GM12864 (cell line): ENCODE data around the gene CEND1.

Experiments
- DNase-seq: peaks from one replicate; pipeline ENCODE4 v3.0.0-alpha.2; 2011; ENCODE audit warnings: low read depth
- H3K4me3 ChIP-seq: 2 replicates; pipeline ENCODE4 v1.5.1; 2011; ENCODE audit warnings: mild to moderate bottlenecking, low read depth, low read length, control low read depth
- TF ChIP-seq, protein P1 (sequence below): IDR thresholded peaks from 2 replicates; pipeline ENCODE4 v1.5.1; 2011; ENCODE audit warnings: low read depth, mild to moderate bottlenecking, moderate library complexity, low read length, control low read depth, inconsistent platforms; ENCODE audit errors: missing control alignments

The CEND1 gene

GRCh38 chr11:799641-800316 is 9.9 kb upstream of the CEND1 start:
- no peak for DNase-seq
- H3K4me3 ChIP-seq = no peak overlapping the region
- TF ChIP-seq, protein P1, sequence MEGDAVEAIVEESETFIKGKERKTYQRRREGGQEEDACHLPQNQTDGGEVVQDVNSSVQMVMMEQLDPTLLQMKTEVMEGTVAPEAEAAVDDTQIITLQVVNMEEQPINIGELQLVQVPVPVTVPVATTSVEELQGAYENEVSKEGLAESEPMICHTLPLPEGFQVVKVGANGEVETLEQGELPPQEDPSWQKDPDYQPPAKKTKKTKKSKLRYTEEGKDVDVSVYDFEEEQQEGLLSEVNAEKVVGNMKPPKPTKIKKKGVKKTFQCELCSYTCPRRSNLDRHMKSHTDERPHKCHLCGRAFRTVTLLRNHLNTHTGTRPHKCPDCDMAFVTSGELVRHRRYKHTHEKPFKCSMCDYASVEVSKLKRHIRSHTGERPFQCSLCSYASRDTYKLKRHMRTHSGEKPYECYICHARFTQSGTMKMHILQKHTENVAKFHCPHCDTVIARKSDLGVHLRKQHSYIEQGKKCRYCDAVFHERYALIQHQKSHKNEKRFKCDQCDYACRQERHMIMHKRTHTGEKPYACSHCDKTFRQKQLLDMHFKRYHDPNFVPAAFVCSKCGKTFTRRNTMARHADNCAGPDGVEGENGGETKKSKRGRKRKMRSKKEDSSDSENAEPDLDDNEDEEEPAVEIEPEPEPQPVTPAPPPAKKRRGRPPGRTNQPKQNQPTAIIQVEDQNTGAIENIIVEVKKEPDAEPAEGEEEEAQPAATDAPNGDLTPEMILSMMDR = no peak

GRCh38 chr11:798093-798713 is 8.3 kb upstream of the CEND1 start, which contains the start of gene SLC25A22:
TSS of gene SLC25A22 (minus strand) at chr11:798281. CDS start at chr11:795006, 3,275 bp downstream.
- no peak for DNase-seq
- peak within 1 kb of the TSS; percentile 97 for H3K4me3 ChIP-seq
- TF ChIP-seq, protein P1 = peak; percentile 69

DNA sequence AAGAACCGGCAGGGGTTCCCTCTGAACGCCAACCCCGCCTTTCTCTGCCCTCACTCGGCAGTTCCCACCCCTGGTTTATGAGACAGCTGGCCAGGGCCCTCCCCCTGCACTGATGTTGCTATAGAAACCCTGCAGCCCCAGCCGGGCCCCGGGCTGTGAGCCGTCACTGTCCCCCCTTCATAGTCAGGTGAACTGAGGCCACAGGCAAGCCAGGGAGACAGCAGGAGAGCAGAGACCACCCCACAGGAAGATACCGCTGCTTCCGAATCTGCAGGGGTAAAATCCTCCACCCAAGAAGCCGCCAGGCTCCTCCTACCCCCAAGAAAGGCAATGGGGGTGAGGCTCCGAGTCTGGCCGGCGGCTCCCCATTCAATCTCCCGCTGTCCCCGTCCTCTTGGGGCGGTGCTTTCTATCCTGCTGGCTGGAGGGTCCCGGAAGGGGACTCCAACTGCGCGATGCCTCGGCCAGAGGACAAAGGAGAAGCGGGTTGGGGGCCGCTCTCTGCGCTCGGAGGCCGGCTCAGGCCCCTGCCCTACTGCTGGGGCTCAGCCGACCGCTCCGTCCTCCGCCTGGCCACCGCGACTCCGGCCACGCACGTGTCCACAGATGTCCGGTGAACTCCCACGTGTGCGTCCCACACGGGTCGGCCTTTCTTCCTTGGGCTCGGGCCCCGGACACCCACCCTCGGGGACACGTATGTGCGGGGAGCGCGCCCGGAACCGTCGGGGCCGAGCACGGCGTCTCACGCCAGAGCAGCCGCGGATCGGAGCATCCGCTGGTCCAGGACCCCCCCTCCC is 7.6 kb upstream of the CEND1 start:
- TF ChIP-seq, protein P1 = no peak
- H3K4me3 ChIP-seq = peak overlapping the region; percentile 97
- no peak for DNase-seq

- no peak for DNase-seq
- TF ChIP-seq, protein P1 = no peak
- H3K4me3 ChIP-seq = peak overlapping the region; percentile 97
Observed at GRCh38 chr11:796565-797295, 6.8 kb upstream of the CEND1 start.

DNA sequence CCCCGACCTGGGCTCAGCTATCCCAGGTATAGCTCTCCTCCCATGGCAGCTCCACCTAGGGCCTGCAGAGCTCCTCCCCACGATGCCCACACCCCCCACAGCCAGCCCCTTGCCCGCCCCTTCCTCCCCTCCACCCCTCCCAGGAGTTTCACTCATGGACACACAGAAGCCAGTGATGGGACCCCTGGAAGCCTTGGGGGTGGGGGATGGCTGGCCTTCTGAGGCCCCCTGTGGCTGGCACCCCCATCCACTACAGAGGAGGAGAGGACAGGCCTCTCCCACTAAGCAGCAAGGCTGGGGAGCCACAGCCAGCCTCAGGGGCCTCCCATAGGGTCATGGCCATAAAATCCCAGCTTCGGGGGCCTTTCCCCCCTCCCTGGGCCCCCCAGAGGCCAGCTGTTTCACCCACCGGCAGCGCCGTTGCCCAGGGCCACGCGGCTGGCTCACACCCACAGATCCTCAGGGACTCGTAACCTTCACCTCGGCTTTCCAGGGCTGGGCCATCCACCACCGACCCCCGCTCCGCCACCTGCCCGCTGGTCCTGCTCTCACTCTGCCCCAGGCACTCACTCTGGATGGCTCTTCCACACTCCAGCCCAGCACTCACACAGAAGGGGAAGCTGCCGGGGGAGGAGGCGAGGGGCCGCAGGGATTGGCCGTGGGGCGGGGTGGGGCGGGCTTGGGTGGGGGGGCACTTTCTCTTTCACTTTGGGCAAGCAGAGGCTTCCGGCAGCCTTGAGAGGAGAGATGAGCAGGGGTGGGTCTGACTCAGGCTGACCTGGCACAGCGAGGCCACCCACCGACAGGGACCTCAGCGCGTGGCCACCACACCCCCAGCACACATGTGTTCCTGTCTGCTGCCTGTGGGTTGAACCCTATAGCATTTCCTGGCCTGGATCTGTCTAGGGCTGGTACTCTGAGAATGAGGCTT is 6.0 kb upstream of the CEND1 start:
- TF ChIP-seq, protein P1 = no peak
- H3K4me3 ChIP-seq = peak overlapping the region; percentile 97
- DNase-seq = no peak
